Measurements from ENCODE around the gene FIBP. TPM values are rescaled to one million over a fixed set of nuclear protein-coding genes. Genes with fewer than 3 reads are reported as not detected.

Gene FIBP
- total and polyA plus RNA-seq, 12 donors: 57.9 to 183 (median 72.4) TPM

DNA sequence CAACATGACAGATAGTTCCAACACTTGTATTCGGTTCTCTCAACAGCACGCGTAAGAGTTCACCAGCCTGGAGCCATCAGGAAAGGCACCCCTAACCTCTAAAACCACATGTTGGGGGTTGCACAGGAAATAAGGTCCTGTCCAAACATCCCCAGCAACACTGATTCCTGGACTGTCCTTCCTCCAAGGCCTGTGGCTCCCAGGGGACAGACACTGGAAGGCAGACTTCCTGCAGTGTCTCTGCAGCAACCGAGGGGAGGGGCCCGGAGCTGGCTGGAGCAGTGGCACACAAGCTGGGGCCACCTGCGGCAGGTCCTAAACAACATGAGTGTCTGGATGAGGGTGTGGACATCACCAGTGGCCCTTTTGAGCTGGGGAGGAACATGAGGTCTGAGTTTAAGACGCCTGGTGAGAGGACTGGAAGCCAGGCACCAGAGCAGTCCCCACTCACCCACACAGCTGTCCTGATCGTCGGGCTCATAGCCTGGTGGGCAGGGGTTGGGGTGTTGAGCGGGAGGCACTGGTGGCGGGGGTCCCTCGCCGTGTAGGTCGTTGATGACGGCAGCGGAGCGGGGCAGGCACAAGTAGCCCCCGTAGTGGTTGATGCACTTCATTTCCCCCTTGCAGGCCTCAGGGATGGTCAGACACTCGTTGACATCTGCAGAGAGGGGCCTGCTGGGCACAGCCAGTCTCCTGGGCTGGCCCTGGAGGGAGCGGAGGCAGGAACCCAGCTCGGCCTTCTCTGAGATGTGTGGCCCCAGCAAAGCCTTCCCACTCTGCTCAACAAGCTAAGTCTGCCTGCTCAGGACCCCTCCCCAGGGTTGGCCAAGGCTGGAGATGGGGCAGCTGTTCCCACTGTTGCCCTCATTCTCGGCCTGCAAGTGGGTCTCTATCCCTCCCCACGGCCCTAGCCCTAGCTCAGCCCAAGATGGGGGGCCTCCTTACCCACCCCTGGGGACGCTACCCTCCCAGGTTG, 17.3 kb downstream of the FIBP start:
- H3K27ac ChIP-seq: peak overlapping the region in 3 of 5 donors; percentile 44 to 93 (median 86)
- peak overlapping the region in 1 of 4 donors; percentile 61 for H3K4me3 ChIP-seq
- peak in 2 of 7 donors; percentile 38 to 46 for DNase-seq
- H3K4me1 ChIP-seq (replicated peaks in 1 of 2): peaks cover 2 to 17% of the 10 kb centered on the region in 2 donors
- WGBS, 4 donors: 65 to 81% (median 67%) methylated on average over 8 to 24 of the region's 24 CpGs
- intact Hi-C loops (cut with DNase I): no loop called here
- no peak for TF ChIP-seq POLR2A (IDR thresholded peaks at IDR 0.05)
- TF ChIP-seq, protein P1, sequence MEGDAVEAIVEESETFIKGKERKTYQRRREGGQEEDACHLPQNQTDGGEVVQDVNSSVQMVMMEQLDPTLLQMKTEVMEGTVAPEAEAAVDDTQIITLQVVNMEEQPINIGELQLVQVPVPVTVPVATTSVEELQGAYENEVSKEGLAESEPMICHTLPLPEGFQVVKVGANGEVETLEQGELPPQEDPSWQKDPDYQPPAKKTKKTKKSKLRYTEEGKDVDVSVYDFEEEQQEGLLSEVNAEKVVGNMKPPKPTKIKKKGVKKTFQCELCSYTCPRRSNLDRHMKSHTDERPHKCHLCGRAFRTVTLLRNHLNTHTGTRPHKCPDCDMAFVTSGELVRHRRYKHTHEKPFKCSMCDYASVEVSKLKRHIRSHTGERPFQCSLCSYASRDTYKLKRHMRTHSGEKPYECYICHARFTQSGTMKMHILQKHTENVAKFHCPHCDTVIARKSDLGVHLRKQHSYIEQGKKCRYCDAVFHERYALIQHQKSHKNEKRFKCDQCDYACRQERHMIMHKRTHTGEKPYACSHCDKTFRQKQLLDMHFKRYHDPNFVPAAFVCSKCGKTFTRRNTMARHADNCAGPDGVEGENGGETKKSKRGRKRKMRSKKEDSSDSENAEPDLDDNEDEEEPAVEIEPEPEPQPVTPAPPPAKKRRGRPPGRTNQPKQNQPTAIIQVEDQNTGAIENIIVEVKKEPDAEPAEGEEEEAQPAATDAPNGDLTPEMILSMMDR (IDR thresholded peaks at IDR 0.05): no peak
- peaks cover 0 to 30% of the 10 kb centered on the region in 2 donors for H3K36me3 ChIP-seq (replicated peaks in 1 of 2)
- H3K27me3 ChIP-seq: no peaks in the 10 kb centered on the region
- no peaks in the 10 kb centered on the region for H3K9me3 ChIP-seq (replicated peaks in 1 of 3)

DNA sequence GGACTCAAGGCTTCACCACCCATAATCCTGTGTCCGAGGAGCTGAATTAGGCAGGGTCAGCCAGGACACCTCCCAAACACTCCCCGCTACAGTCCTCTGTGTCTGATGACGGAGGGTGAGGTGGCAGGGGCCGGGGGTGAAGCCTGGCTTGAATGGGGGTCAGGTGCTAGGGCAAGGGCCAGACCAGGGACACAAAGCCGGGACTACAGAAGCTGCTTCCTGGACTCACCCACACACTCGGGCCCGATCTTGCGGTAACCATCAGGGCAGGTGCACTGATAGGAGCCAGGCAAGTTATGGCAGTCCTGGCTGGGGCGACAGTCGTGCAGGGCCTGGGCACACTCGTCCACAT, 18.0 kb downstream of the FIBP start:
- peak in 1 of 7 donors; percentile 57 for DNase-seq
- Histone ChIP-seq H3K27ac (peak overlapping the region in 1 of 5 donors; percentile 93), H3K4me3 (no peak overlapping the region), H3K4me1 (replicated peaks in 1 of 2) (peaks cover 2 to 17% of the 10 kb centered on the region in 2 donors), H3K36me3 (replicated peaks in 1 of 2) (peaks cover 0 to 37% of the 10 kb centered on the region in 2 donors), H3K27me3 (no peaks in the 10 kb centered on the region), H3K9me3 (replicated peaks in 1 of 3) (no peaks in the 10 kb centered on the region)
- TF ChIP-seq, protein P1 (IDR thresholded peaks at IDR 0.05): no peak
- TF ChIP-seq POLR2A (IDR thresholded peaks at IDR 0.05): no peak
- intact Hi-C loops (cut with DNase I): no loop called here
- WGBS, 4 donors: 69 to 80% (median 79%) methylated on average over 10 to 11 of the region's 11 CpGs

DNA sequence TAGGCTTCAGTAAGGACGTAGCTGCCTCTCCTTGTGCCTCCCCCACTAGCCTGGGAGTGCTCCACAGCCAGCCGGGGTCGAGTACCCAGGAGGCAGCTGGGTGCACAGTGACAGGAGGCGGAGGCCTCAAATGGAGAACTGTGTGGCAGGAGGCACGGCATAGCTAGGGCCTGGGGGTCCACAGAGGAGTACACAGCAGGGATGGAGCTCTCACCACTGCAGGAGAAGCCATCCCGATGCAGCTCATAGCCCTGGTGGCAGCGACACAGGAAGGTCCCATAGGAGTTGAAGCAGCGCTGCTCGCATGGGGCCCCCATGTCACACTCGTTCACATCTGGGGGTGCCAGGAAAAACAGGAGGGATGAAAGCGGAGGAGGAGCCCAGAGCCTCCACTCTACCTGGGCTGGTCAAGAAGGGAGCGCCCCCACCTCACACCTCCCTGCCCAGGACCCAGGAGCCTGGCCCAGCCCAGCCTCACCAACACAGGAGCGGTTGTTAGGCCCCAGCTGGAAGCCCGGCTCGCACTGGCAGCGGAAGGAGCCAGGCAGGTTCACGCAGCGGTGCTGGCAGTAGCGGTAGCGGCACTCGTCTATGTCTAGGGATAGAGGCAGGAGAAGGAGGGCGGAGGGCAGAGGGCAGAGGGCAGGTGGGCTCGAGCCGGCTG, 18.5 kb downstream of the FIBP start:
- peak in 1 of 7 donors; percentile 27 for DNase-seq
- 77 to 89% (median 86%) methylated on average over 11 to 24 of the region's 24 CpGs for WGBS, 4 donors
- TF ChIP-seq, protein P1 (IDR thresholded peaks at IDR 0.05): no peak
- TF ChIP-seq POLR2A (IDR thresholded peaks at IDR 0.05): no peak
- Histone ChIP-seq H3K4me1 (replicated peaks in 1 of 2) (peaks cover 2 to 17% of the 10 kb centered on the region in 2 donors), H3K27me3 (no peaks in the 10 kb centered on the region), H3K4me3 (no peak overlapping the region), H3K27ac (peak overlapping the region in 1 of 5 donors; percentile 93), H3K36me3 (replicated peaks in 1 of 2) (peaks cover 0 to 42% of the 10 kb centered on the region in 2 donors), H3K9me3 (replicated peaks in 1 of 3) (no peaks in the 10 kb centered on the region)
- intact Hi-C loops (cut with DNase I): no loop called here

DNA sequence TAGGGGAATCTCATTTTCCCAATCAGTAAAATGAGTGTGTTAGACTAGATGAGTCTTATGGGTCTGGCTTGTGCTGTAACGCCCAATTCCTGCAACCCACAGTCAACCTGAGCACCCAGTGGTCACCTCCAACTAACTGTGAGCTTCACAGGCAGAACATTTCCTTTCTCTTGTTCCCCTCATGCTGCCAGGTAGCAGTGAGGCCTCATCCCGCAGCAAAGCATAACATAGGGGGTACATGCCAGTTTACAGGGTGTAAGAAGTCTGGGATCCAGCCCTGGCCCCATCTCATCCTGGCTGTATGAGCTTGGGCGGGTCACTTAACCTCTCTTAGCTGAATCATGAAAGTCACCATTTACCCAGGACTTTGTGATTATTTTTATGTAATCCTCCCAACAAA, 19.4 kb downstream of the FIBP start:
- no peak for DNase-seq
- H3K27me3 ChIP-seq: no peaks in the 10 kb centered on the region
- H3K9me3 ChIP-seq (replicated peaks in 1 of 3): no peaks in the 10 kb centered on the region
- H3K4me1 ChIP-seq (replicated peaks in 1 of 2): peaks cover 2 to 17% of the 10 kb centered on the region in 2 donors
- WGBS, 4 donors: 81 to 100% (median 91%) methylated on average over 2 to 3 of the region's 3 CpGs
- intact Hi-C loops (cut with DNase I): no loop called here
- H3K4me3 ChIP-seq: no peak overlapping the region
- H3K36me3 ChIP-seq (replicated peaks in 1 of 2): peaks cover 0 to 51% of the 10 kb centered on the region in 2 donors
- H3K27ac ChIP-seq: no peak overlapping the region
- TF ChIP-seq POLR2A (IDR thresholded peaks at IDR 0.05): no peak
- TF ChIP-seq, protein P1 (IDR thresholded peaks at IDR 0.05): no peak
